A549 (cell line): Measurements from ENCODE around the gene ATP5PD. TPM values are rescaled to one million over a fixed set of nuclear protein-coding genes. Genes with fewer than 3 reads are reported as not detected.

Experiments used
- ATAC-seq, 2 experiments: fragments of 200-7000 bp in 1 of 2; fragments of >200 bp in 1 of 2; cut with Nextera tagmentation in 1 of 2; cut with Tn5 transposase in 1 of 2; 3 replicates each; pipeline versions ENCODE4 v1.8.0 to v1.9.1; 2018 to 2020; ENCODE audit warnings: mild to moderate bottlenecking in 1 of 2, moderate library complexity in 1 of 2
- CTCF ChIA-PET: fragments of 300-600 bp; sonication (Branson Sonifier 250); formaldehyde crosslinking; extraction: SDS; loops from one replicate; lab custom pipeline; 2021; ENCODE audit warnings: antibody characterized with exemption, inconsistent platforms; lab: Yijun Ruan, JAX
- POLR2A ChIA-PET: fragments of 350-600 bp; formaldehyde crosslinking; extraction: SDS; loops from one replicate; lab custom pipeline; 2021; ENCODE audit warnings: antibody characterized with exemption, inconsistent platforms; lab: Yijun Ruan, JAX
- DNase-seq, 2 experiments: peaks; one replicate each; pipeline versions ENCODE4 v3.0.0 to v3.0.0-alpha.2; 2011 to 2016; ENCODE audit warnings: low read depth in 1 of 2, low spot score in 1 of 2
- FAIRE-seq: peaks from 2 replicates; lab custom pipeline; 2011; peaks lifted over from hg19 to GRCh38; lab: Jason Lieb, UNC
- H3K27ac ChIP-seq, 2 experiments: fragments of >200 bp; sonication (Bioruptor Twin); formaldehyde crosslinking; 3 replicates each; pipeline ENCODE4 v1.5.1; 2016 to 2017
- H3K4me1 ChIP-seq: fragments of >200 bp; sonication (Bioruptor Twin); formaldehyde crosslinking; 3 replicates; pipeline ENCODE4 v1.6.1; 2016
- H3K4me2 ChIP-seq: fragments of >200 bp; sonication (Bioruptor Twin); formaldehyde crosslinking; 3 replicates; pipeline ENCODE4 v1.6.1; 2016
- H3K4me3 ChIP-seq: fragments of >200 bp; sonication (Bioruptor Twin); formaldehyde crosslinking; 3 replicates; pipeline ENCODE4 v1.5.1; 2016
- H3K9me3 ChIP-seq: fragments of >200 bp; sonication (Bioruptor Twin); formaldehyde crosslinking; 3 replicates; pipeline ENCODE4 v1.6.1; 2016
- ATOH8 ChIP-seq: fragments of 250-450 bp; sonication (Bioruptor Pico); IDR thresholded peaks from 2 replicates; pipeline ENCODE4 v1.5.0; 2020; ENCODE audit warnings: low read depth, mild to moderate bottlenecking, moderate library complexity
- BHLHE40 ChIP-seq: IDR thresholded peaks from 2 replicates; pipeline ENCODE4 v1.6.1; 2012; ENCODE audit warnings: low read depth, low read length, inconsistent platforms
- CBX2 ChIP-seq: fragments of 200-600 bp; sonication (generic); IDR thresholded peaks from 2 replicates; pipeline ENCODE4 v1.6.1; 2016; ENCODE audit warnings: low read depth, mild to moderate bottlenecking, borderline replicate concordance
- CEBPB ChIP-seq, 2 experiments: fragments of >200 bp in 1 of 2; sonication (Bioruptor Twin) in 1 of 2; formaldehyde crosslinking in 1 of 2; IDR thresholded peaks; 2 replicates each; pipeline ENCODE4 v1.6.1; 2012 to 2016
- CHD2 ChIP-seq: fragments of 150-350 bp; IDR thresholded peaks from 2 replicates; pipeline ENCODE4 v1.6.1; 2014; ENCODE audit warnings: low read length; ENCODE audit not compliant: partially characterized antibody
- CTCF ChIP-seq: fragments of >200 bp; sonication (Bioruptor Twin); formaldehyde crosslinking; IDR thresholded peaks from 3 replicates; pipeline ENCODE4 v1.5.1; 2016
- ELK1 ChIP-seq: fragments of 150-350 bp; IDR thresholded peaks from 2 replicates; pipeline ENCODE4 v1.6.1; 2014; ENCODE audit warnings: low read depth, mild to moderate bottlenecking, low read length
- FOSB ChIP-seq: fragments of 250-450 bp; sonication (Bioruptor Pico); IDR thresholded peaks from 2 replicates; pipeline ENCODE4 v1.5.0; 2020; ENCODE audit warnings: mild to moderate bottlenecking, moderate library complexity
- FOSL2 ChIP-seq, 2 experiments: fragments of 450-650 bp in 1 of 2; fragments of >200 bp in 1 of 2; sonication (Bioruptor Twin) in 1 of 2; formaldehyde crosslinking; IDR thresholded peaks; 2 replicates each; pipeline versions ENCODE4 v1.5.0 to v1.6.1; 2016 to 2020; ENCODE audit warnings: mild to moderate bottlenecking in 1 of 2, moderate library complexity in 1 of 2
- GATA3 ChIP-seq: IDR thresholded peaks from 2 replicates; pipeline ENCODE4 v1.6.1; 2012; ENCODE audit warnings: borderline replicate concordance
- HDAC2 ChIP-seq: fragments of 200-600 bp; sonication (generic); IDR thresholded peaks from 2 replicates; pipeline ENCODE4 v1.6.1; 2016
- HES2 ChIP-seq: fragments of >200 bp; sonication (Bioruptor Twin); formaldehyde crosslinking; IDR thresholded peaks from 2 replicates; pipeline ENCODE4 v1.6.1; 2016
- HMGXB4 ChIP-seq: fragments of 250-450 bp; sonication (Bioruptor Pico); IDR thresholded peaks from 2 replicates; pipeline ENCODE4 v1.5.0; 2021; ENCODE audit warnings: mild to moderate bottlenecking, moderate library complexity, borderline replicate concordance
- HOXA7 ChIP-seq: fragments of 250-450 bp; sonication (Bioruptor Pico); IDR thresholded peaks from 2 replicates; pipeline ENCODE4 v1.5.0; 2020; ENCODE audit warnings: mild to moderate bottlenecking, moderate library complexity
- HOXB13 ChIP-seq: fragments of 250-450 bp; sonication (Bioruptor Pico); IDR thresholded peaks from 2 replicates; pipeline ENCODE4 v1.5.0; 2020; ENCODE audit warnings: low read depth, mild to moderate bottlenecking, moderate library complexity
- HOXB5 ChIP-seq: fragments of 250-450 bp; sonication (Bioruptor Pico); IDR thresholded peaks from 2 replicates; pipeline ENCODE4 v1.5.0; 2020; ENCODE audit warnings: mild to moderate bottlenecking, moderate library complexity
- JUN ChIP-seq, 2 experiments: fragments of >200 bp; sonication (Bioruptor Twin); formaldehyde crosslinking; IDR thresholded peaks; 2 replicates in 1 of 2; 3 replicates in 1 of 2; pipeline ENCODE4 v1.6.1; 2016 to 2017
- JUNB ChIP-seq: fragments of >200 bp; sonication (Bioruptor Twin); formaldehyde crosslinking; IDR thresholded peaks from 2 replicates; pipeline ENCODE4 v1.6.1; 2016
- MAZ ChIP-seq: fragments of 150-350 bp; IDR thresholded peaks from 2 replicates; pipeline ENCODE4 v1.6.1; 2014; ENCODE audit warnings: antibody characterized with exemption, low read depth, low read length, borderline replicate concordance
- MYC ChIP-seq: IDR thresholded peaks from 2 replicates; pipeline ENCODE4 v1.6.1; 2012; ENCODE audit warnings: mild to moderate bottlenecking, inconsistent platforms, low read length, improper control_type of control experiment, borderline replicate concordance
- NR3C1 ChIP-seq: fragments of >200 bp; sonication (Bioruptor Twin); formaldehyde crosslinking; IDR thresholded peaks from 3 replicates; pipeline ENCODE4 v1.6.1; 2017
- PBX3 ChIP-seq: IDR thresholded peaks from 2 replicates; pipeline ENCODE4 v1.6.1; 2012
- POLR2A ChIP-seq: IDR thresholded peaks from 2 replicates; pipeline ENCODE4 v1.6.1; 2012; ENCODE audit warnings: mild to moderate bottlenecking, low read length
- RAD21 ChIP-seq, 2 experiments: fragments of >200 bp in 1 of 2; sonication (Bioruptor Twin) in 1 of 2; formaldehyde crosslinking in 1 of 2; IDR thresholded peaks in 1 of 2; conservative IDR thresholded peaks in 1 of 2; 2 replicates in 1 of 2; 3 replicates in 1 of 2; pipeline ENCODE4 v1.6.1; 2012 to 2018; ENCODE audit warnings: inconsistent platforms in 1 of 2
- RARB ChIP-seq: fragments of 250-450 bp; sonication (Bioruptor Pico); IDR thresholded peaks from 2 replicates; pipeline ENCODE4 v1.8.0; 2021; ENCODE audit warnings: mild to moderate bottlenecking, moderate library complexity
- RCOR1 ChIP-seq: fragments of 150-350 bp; IDR thresholded peaks from 2 replicates; pipeline ENCODE4 v1.6.1; 2014; ENCODE audit warnings: antibody characterized with exemption, low read length, low read depth
- RNF2 ChIP-seq: fragments of 200-600 bp; sonication (generic); IDR thresholded peaks from 2 replicates; pipeline ENCODE4 v1.6.1; 2016; ENCODE audit warnings: low read depth, mild to moderate bottlenecking, antibody characterized with exemption, moderate library complexity, borderline replicate concordance
- SMC3 ChIP-seq: fragments of >200 bp; sonication (Bioruptor Twin); formaldehyde crosslinking; IDR thresholded peaks from 3 replicates; pipeline ENCODE4 v1.6.1; 2018; ENCODE audit warnings: inconsistent platforms
- SREBF2 ChIP-seq: fragments of 450-650 bp; IDR thresholded peaks from 2 replicates; pipeline ENCODE4 v1.6.1; 2014; ENCODE audit warnings: mild to moderate bottlenecking, moderate library complexity
- TFCP2L1 ChIP-seq: fragments of 250-450 bp; sonication (Bioruptor Pico); IDR thresholded peaks from 2 replicates; pipeline ENCODE4 v1.5.0; 2021; ENCODE audit warnings: mild to moderate bottlenecking
- TP53 ChIP-seq: fragments of 250-450 bp; sonication (Bioruptor Pico); IDR thresholded peaks from 2 replicates; pipeline ENCODE4 v1.5.0; 2021; ENCODE audit warnings: mild to moderate bottlenecking, moderate library complexity
- ZFP36 ChIP-seq: fragments of 450-650 bp; IDR thresholded peaks from 2 replicates; pipeline ENCODE4 v1.6.1; 2014; ENCODE audit warnings: borderline replicate concordance; ENCODE audit not compliant: partially characterized antibody
- ZSCAN20 ChIP-seq: fragments of 250-450 bp; sonication (Bioruptor Pico); IDR thresholded peaks from 2 replicates; pipeline ENCODE4 v1.8.0; 2022; ENCODE audit warnings: mild to moderate bottlenecking, moderate library complexity
- WGBS: methylation state at CpG from one replicate; pipeline ENCODE4 v1.1.6; 2017; ENCODE audit errors: missing lambda C conversion rate; 5-methylcytosine and 5-hydroxymethylcytosine counted together
- polyA plus RNA-seq, 4 experiments: library from polyadenylated mRNA; depleted of rRNA in 3 of 4; stranded (reverse); fragments of >200 nt; fragmentation: RNase III in 1 of 4; extraction: RNeasy Plus Mini Kit Qiagen cat#74134 plus additional on column Dnase treatment in 1 of 4; gene quantifications; 2 replicates in 3 of 4; 3 replicates in 1 of 4; pipeline ENCODE4 v1.2.3, GENCODE V29; 2011 to 2017

Gene ATP5PD
- polyA plus RNA-seq, 2 of the 4 experiments (the other 2 are of a cell fraction): 333 to 463 TPM

- DNase-seq (peak; percentile 94 to 95), ATAC-seq (peak; percentile 92 to 96), FAIRE-seq (no peak)
- H3K9me3 ChIP-seq: no peaks in the 10 kb centered on the region
- peak within 1 kb of the TSS; percentile 96 for H3K4me2 ChIP-seq
- H3K4me1 ChIP-seq: peaks cover 18% of the 10 kb centered on the region
- POLR2A ChIA-PET: interaction anchor here (0.7 to 4.0 kb wide), 30 partner anchors 9 to 843 kb away, joined by 3 to 107 read pairs (median 6); partner anchors contain the start of genes ATP5PD, CDR2L, FDXR and HID1
- H3K4me3 ChIP-seq: peak within 1 kb of the TSS; percentile 76
- CTCF ChIA-PET: interaction anchor here (0.6 to 19.2 kb wide), 33 partner anchors 8 to 362 kb away, joined by 3 to 404 read pairs (median 5); partner anchors contain the start of genes CDR2L, HID1, NT5C and OTOP2
- WGBS: 2% methylated on average over 45 of the region's 63 CpGs
- peak within 1 kb of the TSS; percentile 85 to 92 for H3K27ac ChIP-seq
- TF ChIP-seq PBX3 (peak; percentile 65), SMC3 (peak; percentile 70; the same call in 2 of the 3 replicates), HES2 (no peak), BHLHE40 (no peak), CBX2 (no peak), HOXB13 (CRISPR knock-in tag) (peak; percentile 65; the same call in 1 of the 2 replicates), SREBF2 (no peak), RNF2 (no peak), ATOH8 (0 out of 2 replicates have a peak, but pooled peaks have one; percentile 51), MYC (peak; percentile 61), CTCF (peak; percentile 36; the same call in 2 of the 3 replicates), CEBPB (IDR thresholded peaks at IDR 0.05) (peak in 1 of 2 experiments; percentile 33; a peak in 1 of 4 replicates), JUN (IDR thresholded peaks at IDR 0.05) (peak; percentile 90 to 98), FOSL2 (IDR thresholded peaks at IDR 0.05) (no peak), FOSL2 (CRISPR knock-in tag; IDR thresholded peaks at IDR 0.05) (peak; percentile 32; the same call in 1 of the 2 replicates), RCOR1 (no peak), MAZ (peak; percentile 54; the same call in 1 of the 2 replicates), GATA3 (peak; percentile 58; the same call in 1 of the 2 replicates), HOXA7 (CRISPR knock-in tag) (no peak), TP53 (CRISPR knock-in tag) (no peak), ZFP36 (no peak), HOXB5 (0 out of 2 replicates have a peak, but pooled peaks have one; percentile 55), CHD2 (no peak), RARB (CRISPR knock-in tag) (no peak), FOSB (CRISPR knock-in tag) (no peak), JUNB (no peak), HMGXB4 (0 out of 2 replicates have a peak, but pooled peaks have one; percentile 27), POLR2A (peak; percentile 79), ELK1 (no peak), TFCP2L1 (peak; percentile 57; the same call in 1 of the 2 replicates), NR3C1 (no peak), RAD21 (conservative IDR thresholded peaks at IDR 0.05 in 1 of 2, IDR thresholded peaks at IDR 0.05 in 1 of 2) (peak; percentile 37 to 48; a peak in 4 of 5 replicates), ZSCAN20 (CRISPR knock-in tag) (no peak), HDAC2 (no peak)
These were observed 34.2 kb downstream of the ATP5PD start, which contains the start of gene MRPL58 for GRCh38 chr17:75012346-75013091. Gene MRPL58 (plus strand): TSS chr17:75012670. CDS start chr17:75012687, 17 bp downstream.
